Activated CD8-positive, alpha-beta memory T cell treated with anti-CD3 and anti-CD28 coated beads, Interleukin-2, amount 10 ng/mL, durations not matched to agents 7 days and 5 days (primary cell): ENCODE results near the gene CARD10. TPM values are rescaled to one million over a fixed set of nuclear protein-coding genes. Genes with fewer than 3 reads are reported as not detected.

ENCODE experiments used
- ATAC-seq: fragments of 150-1000 bp; cut with Tn5 transposase; one replicate; pipeline ENCODE4 v1.10.0; 2021; ENCODE audit warnings: moderate library complexity
- CTCF ChIA-PET: fragments of 350-600 bp; sonication (Branson Sonifier 250); formaldehyde crosslinking; loops from one replicate; lab custom pipeline; 2021; ENCODE audit warnings: antibody characterized with exemption; lab: Charles Lee
- DNase-seq: peaks from one replicate; pipeline ENCODE4 v3.0.0-alpha.2; 2020
- H3K27ac Mint-ChIP-seq: one replicate; pipeline ENCODE4 v1.8.0; 2021; ENCODE audit warnings: mild to moderate bottlenecking, mixed read lengths
- H3K27me3 Mint-ChIP-seq: one replicate; pipeline ENCODE4 v1.8.0; 2021; ENCODE audit warnings: mixed read lengths
- H3K36me3 Mint-ChIP-seq: one replicate; pipeline ENCODE4 v1.8.0; 2021; ENCODE audit warnings: mild to moderate bottlenecking, mixed read lengths
- H3K4me1 Mint-ChIP-seq: one replicate; pipeline ENCODE4 v1.8.0; 2021; ENCODE audit warnings: mixed read lengths
- H3K4me3 Mint-ChIP-seq: one replicate; pipeline ENCODE4 v1.8.0; 2021; ENCODE audit warnings: mild to moderate bottlenecking, moderate library complexity, mixed read lengths
- H3K9me3 Mint-ChIP-seq: one replicate; pipeline ENCODE4 v1.8.0; 2022; ENCODE audit warnings: low read depth, mixed read lengths
- total RNA-seq, 2 experiments: library from RNA; stranded (reverse); gene quantifications; one replicate each; pipeline ENCODE4 v1.2.3, GENCODE V29; 2021

Gene CARD10
- total RNA-seq, 2 experiments from 2014 or later: 0.16 TPM; not detected in 1

DNA sequence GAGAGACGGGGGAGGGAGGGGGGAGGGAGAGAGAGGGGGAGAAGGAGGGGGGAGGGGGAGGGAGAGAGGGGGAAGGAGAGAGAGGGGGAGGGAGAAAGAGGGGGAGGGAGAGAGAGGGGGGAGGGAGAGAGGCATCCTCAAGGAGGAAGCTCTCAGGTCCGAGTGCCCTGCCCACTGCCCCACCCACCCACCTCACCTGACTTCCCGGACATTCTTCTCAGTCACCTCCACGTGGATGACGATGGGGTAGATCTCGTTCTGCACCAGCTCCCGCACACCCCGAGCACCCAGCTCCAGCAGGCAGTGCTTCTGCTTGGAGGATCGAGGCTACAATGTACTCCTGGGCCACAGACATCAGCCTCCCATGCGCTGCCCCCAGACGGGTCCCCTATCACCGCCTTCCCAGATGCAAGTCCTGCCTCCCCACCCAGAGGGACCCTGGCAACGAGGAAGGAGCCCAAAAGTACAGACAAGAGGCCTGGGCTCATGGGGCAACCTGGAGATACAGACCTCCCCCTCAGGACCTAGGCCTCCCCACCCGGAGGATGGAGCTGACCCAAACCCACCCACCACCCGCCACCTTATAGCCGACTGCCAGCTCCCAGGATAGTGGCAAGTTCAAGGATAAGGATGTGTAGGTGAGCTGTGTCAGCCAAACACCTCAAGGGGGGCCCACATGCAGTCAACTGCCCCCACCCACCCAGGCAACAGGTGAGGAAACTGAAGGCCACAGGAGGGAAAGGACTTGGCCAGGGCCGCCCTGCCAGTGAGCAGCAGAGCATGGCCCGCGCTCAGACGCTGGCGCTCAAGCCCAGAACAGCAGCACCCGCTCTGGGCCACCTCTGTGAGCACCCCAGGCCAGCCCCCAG lies 27.4 kb downstream of the CARD10 start:
- Mint-ChIP-seq H3K36me3 (no peaks in the 10 kb centered on the region), H3K4me1 (peaks cover 26% of the 10 kb centered on the region), H3K9me3 (no peaks in the 10 kb centered on the region), H3K27me3 (no peaks in the 10 kb centered on the region), H3K4me3 (no peak overlapping the region), H3K27ac (no peak overlapping the region)
- DNase-seq (no peak), ATAC-seq (no peak)
- CTCF ChIA-PET: interaction anchor here (0.9 to 4.5 kb wide), 2 partner anchors 20 to 101 kb away, joined by 4 to 28 read pairs; no protein-coding TSS in a partner anchor

DNA sequence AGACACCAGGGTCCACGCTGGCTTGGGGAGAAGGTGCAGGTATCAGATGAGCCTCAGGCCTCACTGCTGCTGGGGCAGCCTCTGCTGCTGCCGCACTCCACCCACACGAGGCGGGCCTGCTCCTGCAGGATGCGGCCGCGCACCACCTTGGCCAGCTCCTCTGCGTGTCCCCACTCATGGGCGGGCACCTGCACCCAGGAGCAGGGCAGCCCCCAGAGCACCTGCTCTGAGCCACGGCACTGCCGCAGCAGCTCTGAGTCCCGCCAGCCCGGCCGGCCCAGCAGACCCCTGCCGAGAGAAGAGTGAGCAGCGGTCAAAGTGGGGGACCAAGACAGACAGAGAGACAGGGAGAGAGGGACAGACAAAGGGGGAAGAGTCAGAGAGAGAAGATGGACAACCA lies 28.1 kb downstream of the CARD10 start:
- ATAC-seq: no peak
- CTCF ChIA-PET: interaction anchor here (4.5 kb wide), 1 partner anchor 19 kb away, joined by 28 read pairs; no protein-coding TSS in a partner anchor
- H3K27me3 Mint-ChIP-seq: no peaks in the 10 kb centered on the region
- no peaks in the 10 kb centered on the region for H3K36me3 Mint-ChIP-seq
- no peak for DNase-seq
- H3K4me3 Mint-ChIP-seq: no peak overlapping the region
- no peak overlapping the region for H3K27ac Mint-ChIP-seq
- peaks cover 31% of the 10 kb centered on the region for H3K4me1 Mint-ChIP-seq
- H3K9me3 Mint-ChIP-seq: no peaks in the 10 kb centered on the region

DNA sequence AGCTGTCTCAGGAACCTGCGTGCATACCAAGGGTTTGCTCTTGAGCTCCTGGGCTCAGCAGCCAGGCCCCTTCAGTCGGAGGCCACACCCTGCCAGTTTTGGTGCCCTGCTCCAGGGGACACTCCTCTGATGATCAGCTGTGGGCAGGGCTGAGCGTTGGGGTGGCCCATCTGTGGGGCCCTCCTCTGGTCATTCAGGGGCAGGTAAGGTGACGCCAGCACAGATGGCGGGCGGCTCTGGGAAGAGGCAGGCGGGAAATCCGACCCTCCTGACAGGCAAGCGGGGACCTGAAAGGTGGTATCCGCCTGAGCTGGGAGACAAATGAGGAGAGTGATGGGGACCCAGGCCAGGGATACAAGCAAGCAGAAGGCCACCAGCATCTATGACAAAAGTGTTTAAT lies 29.2 kb downstream of the CARD10 start:
- Mint-ChIP-seq H3K27ac (no peak overlapping the region), H3K36me3 (peaks cover 2% of the 10 kb centered on the region), H3K9me3 (no peaks in the 10 kb centered on the region), H3K4me1 (peaks cover 31% of the 10 kb centered on the region), H3K27me3 (no peaks in the 10 kb centered on the region), H3K4me3 (no peak overlapping the region)
- CTCF ChIA-PET: interaction anchor here (2.3 kb wide), 1 partner anchor 8 kb away, joined by 11 read pairs; no protein-coding TSS in a partner anchor
- ATAC-seq (no peak), DNase-seq (no peak)

DNA sequence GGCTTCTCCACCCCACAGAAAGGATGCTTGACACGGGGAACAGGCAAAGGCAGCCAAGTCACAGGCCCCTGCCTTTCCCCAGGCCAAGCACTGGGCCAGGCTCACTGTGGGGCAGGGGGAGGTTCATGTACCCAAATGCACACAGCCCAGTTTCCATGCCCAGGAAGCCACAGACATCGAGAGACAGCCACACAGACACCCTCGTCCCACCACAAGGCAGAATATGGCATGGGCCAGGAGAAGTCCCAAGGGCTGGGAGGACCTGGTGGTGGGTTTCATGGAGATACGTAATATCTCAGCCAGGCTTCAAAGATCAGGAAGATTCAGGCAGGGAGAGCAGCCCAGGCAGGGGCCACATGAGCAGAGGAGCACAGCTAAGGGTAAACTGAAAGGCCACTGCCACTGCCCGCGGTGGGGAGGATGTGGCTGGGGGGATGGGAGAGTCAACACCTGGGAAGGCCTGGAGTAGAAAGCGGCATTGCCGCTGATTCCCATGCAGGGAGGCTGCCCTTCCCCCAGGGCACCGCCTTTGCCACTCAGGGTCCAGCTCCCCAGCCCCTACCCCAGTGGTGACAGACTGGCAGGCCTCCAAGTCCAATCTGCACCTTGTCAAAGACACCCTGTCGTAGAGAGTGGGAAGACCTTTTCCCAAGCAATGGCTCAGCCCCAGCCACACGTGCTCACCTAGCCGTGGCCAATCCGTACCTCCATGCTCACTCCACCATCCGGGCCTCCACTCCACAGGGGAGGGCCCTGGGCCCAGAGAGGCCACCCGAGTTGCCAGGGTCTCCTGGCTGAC lies 30.7 kb downstream of the CARD10 start:
- DNase-seq: no peak
- Mint-ChIP-seq H3K27me3 (no peaks in the 10 kb centered on the region), H3K4me3 (no peak overlapping the region), H3K27ac (peak overlapping the region; percentile 61), H3K9me3 (no peaks in the 10 kb centered on the region), H3K4me1 (peaks cover 34% of the 10 kb centered on the region), H3K36me3 (peaks cover 9% of the 10 kb centered on the region)
- CTCF ChIA-PET: interaction anchor here (1.0 to 2.3 kb wide), 2 partner anchors 10 to 16 kb away, joined by 4 to 11 read pairs; no protein-coding TSS in a partner anchor
- ATAC-seq: no peak

DNA sequence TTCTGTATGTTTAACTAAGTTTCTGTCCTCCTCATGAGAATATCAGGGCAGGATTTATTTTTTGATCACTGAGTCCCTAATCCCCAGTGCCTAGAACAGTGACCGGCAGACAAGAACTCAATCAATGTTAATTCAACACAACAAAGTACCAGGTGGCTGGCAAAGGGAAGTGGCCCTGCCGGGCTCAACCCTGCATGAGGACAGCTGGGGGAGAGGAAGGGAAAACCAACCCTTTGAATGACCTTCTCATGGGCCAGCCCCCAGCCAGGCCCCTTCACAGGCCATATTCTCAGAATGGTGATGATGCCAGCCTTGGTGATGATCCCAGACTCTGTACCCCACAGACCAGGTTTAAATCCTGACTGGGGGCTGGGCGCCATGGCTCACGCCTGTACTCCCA lies 31.6 kb downstream of the CARD10 start:
- CTCF ChIA-PET: interaction anchor here (0.6 kb wide), 1 partner anchor 63 kb away, joined by 3 read pairs; no protein-coding TSS in a partner anchor
- H3K27me3 Mint-ChIP-seq: no peaks in the 10 kb centered on the region
- H3K27ac Mint-ChIP-seq: no peak overlapping the region
- peak overlapping the region; percentile 94 for H3K4me3 Mint-ChIP-seq
- no peaks in the 10 kb centered on the region for H3K9me3 Mint-ChIP-seq
- DNase-seq (no peak), ATAC-seq (no peak)
- H3K36me3 Mint-ChIP-seq: peaks cover 18% of the 10 kb centered on the region
- H3K4me1 Mint-ChIP-seq: peaks cover 37% of the 10 kb centered on the region

DNA sequence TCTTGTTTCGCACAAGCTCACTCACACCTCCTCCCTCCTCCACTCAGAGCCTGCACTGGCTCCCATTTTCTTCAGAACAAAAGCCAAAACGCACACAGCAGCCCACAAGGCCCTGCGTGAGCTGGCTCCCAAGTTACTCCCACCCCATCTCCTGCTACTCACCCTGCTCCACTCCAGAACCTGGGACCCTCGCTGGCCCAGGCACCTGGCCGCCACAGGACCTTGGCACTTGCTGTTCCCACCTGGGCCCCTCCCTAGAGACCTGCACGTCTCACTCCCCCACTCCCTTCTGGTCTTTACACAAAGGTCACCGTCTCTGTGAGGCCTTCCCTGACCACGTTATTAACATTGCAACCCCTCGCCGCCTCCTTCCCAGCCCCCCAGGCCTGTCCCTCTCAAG lies 32.1 kb downstream of the CARD10 start:
- no peak for ATAC-seq
- Mint-ChIP-seq H3K4me1 (peaks cover 41% of the 10 kb centered on the region), H3K9me3 (no peaks in the 10 kb centered on the region), H3K27me3 (no peaks in the 10 kb centered on the region), H3K27ac (peak overlapping the region; percentile 3), H3K4me3 (peak overlapping the region; percentile 94), H3K36me3 (peaks cover 22% of the 10 kb centered on the region)
- CTCF ChIA-PET: interaction anchor here (1.1 to 4.2 kb wide), 5 partner anchors 10 to 220 kb away, joined by 3 to 34 read pairs (median 6); no protein-coding TSS in a partner anchor
- no peak for DNase-seq

DNA sequence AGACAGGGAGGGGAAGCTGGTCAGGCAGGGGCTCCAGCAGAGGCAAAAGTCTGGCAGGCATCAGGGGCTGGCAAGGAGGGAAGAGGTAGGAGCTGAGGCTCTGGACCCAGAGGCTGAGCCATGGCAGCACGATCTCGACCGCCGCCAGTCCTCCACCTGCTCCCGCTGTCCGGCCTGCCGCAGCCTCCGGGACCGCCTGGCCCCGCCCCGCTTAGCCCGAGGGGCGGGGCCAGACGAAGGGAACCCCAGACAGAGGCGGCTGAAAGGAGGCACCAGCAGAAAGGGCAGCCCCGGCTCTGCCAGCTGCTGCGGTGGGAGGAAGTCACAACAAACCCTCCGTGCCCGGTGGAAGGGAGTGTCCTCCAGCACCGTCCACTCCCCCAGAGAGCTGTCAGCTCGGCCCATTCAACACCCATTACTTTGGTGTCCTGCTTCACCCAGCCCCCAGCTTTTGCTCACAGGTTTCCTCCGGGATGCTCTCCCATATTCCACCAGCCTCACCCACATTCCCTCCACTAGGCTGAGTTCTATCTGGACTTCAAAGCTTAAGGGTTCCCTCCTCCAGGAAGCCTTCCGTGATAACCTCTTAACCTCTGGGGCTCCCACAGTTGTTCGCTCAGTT lies 32.9 kb downstream of the CARD10 start, which contains the start of gene MFNG:
TSS of gene MFNG (minus strand) at position 161 of the 622 bp plus-strand sequence. CDS start 207 bp downstream, outside the sequence.
- no peaks in the 10 kb centered on the region for H3K9me3 Mint-ChIP-seq
- H3K27ac Mint-ChIP-seq: peak within 1 kb of the TSS; percentile 88
- peaks cover 47% of the 10 kb centered on the region for H3K4me1 Mint-ChIP-seq
- peak within 1 kb of the TSS; percentile 94 for H3K4me3 Mint-ChIP-seq
- no peaks in the 10 kb centered on the region for H3K27me3 Mint-ChIP-seq
- peak; percentile 66 for ATAC-seq
- peaks cover 27% of the 10 kb centered on the region for H3K36me3 Mint-ChIP-seq
- peak; percentile 83 for DNase-seq
- CTCF ChIA-PET: interaction anchor here (0.8 to 4.2 kb wide), 13 partner anchors 10 to 243 kb away, joined by 3 to 34 read pairs (median 4); partner anchors contain the start of gene RAC2

DNA sequence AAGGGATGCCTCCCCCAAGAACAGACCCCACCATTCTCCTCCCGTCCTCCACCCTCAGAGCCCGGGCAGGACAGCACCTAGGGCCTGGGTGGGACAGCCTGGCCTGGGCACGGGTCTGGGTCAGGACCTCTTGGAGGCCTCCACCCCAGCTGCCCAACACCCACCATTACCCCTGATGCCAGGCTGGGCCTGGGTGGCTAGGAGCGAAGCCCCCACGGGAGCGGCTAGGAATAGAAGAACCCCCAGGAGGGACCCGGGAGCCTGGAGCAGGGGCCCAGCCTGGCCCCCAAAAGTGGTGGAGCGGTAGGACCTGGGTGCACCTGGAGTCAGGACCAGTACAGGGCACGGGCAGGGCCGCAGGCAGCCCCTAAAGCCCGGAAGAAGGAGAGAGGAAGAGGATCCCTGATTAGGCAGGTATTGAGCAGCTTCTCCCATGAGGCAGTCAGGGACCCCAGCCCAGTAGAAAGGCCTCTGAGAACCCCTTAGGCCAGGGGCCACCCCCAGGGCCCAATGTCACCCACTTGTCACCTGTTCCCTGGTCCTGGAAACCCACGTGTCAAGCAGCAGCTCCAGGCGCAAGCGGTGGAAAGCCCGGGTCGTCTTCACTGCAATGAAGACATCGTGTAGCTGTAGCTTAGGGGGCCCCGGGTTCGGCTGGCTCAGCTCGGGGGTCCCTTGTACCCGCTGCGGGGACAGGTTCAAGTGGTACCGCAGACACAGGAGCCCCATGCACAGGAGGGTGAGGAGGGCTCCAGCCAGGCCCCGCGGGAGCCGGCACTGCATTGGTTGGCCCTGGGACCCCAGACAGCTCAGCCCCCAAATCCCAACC lies 33.6 kb downstream of the CARD10 start:
- Mint-ChIP-seq H3K9me3 (no peaks in the 10 kb centered on the region), H3K27me3 (no peaks in the 10 kb centered on the region), H3K36me3 (peaks cover 30% of the 10 kb centered on the region), H3K4me1 (peaks cover 52% of the 10 kb centered on the region), H3K4me3 (peak overlapping the region; percentile 94), H3K27ac (peak overlapping the region; percentile 88)
- DNase-seq (peak; percentile 51), ATAC-seq (peak; percentile 6)
- CTCF ChIA-PET: interaction anchor here (0.8 to 4.2 kb wide), 15 partner anchors 9 to 242 kb away, joined by 3 to 34 read pairs (median 4); partner anchors contain the start of gene RAC2

DNA sequence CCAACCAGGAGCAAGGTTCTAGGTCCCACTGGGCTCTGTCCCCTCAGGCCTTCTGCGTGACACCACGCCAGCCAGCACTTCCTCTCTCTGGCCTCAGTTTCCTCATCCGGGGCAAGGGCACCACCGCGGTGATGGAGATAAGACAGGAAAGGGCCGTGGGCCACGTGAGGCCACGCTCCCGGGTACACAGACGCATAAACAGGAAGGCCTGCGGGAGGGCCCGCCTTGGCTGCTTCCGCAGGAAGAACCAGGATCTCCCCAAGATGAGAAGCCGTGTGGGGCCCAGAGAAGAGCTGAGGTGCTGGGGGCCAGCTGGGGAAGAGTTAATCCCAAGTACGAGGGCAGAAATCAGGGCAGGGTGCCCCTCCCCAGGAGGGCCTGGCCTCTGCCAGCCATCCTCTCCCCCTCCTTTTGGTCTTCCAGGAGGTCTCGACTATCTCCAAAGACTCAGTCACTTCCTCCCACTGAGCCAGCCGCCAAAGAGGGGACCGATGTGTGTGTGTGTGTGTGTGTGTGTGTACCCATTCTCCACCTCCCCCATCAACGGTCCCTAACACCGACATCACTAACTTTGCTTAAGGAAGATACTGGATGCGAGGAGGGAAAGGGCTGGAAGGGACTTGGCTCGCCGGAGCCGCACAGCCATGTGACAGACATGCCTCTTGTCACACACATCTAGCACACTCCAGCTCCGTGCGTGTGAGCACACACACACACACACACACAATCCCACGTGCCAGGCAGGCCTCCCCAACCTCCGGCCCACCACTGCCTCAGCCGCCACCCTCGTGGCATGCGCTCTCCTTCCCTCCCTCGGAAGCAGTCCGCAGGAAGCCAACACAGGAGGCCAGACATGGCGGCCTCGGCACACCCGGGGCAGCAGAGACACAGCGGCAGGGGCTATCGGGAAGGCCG lies 34.5 kb downstream of the CARD10 start:
- DNase-seq (peak; percentile 93), ATAC-seq (peak; percentile 70)
- Mint-ChIP-seq H3K27me3 (no peaks in the 10 kb centered on the region), H3K27ac (peak overlapping the region; percentile 88), H3K36me3 (peaks cover 30% of the 10 kb centered on the region), H3K9me3 (no peaks in the 10 kb centered on the region), H3K4me3 (peak overlapping the region; percentile 94), H3K4me1 (peaks cover 52% of the 10 kb centered on the region)
- CTCF ChIA-PET: interaction anchor here (1.1 to 4.2 kb wide), 5 partner anchors 9 to 224 kb away, joined by 3 to 34 read pairs (median 4); no protein-coding TSS in a partner anchor

DNA sequence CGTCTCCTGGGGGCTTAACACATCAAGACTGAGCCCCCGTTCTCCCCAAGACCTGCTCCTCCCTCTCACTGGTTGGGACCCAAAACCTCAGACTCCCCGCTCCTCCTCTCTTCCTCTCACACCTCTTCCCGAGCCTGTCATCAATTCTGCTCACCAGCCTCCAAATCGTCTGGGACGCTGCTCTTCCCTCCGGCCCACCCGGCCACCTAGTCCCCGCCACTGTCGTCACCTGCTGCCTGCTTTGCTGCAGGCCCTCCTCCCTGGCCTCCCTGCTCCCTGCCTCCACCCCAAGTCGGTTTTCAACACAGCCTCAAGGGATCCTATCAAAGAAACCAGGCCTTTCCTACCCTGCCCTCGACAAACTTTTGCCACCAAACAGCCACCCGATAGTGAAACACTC lies 36.2 kb downstream of the CARD10 start:
- Mint-ChIP-seq H3K4me3 (peak overlapping the region; percentile 94), H3K36me3 (peaks cover 32% of the 10 kb centered on the region), H3K27me3 (no peaks in the 10 kb centered on the region), H3K4me1 (peaks cover 42% of the 10 kb centered on the region), H3K9me3 (no peaks in the 10 kb centered on the region), H3K27ac (peak overlapping the region; percentile 88)
- DNase-seq: no peak
- ATAC-seq: no peak
- CTCF ChIA-PET: interaction anchor here (1.4 to 4.2 kb wide), 3 partner anchors 11 to 84 kb away, joined by 4 to 34 read pairs (median 5); no protein-coding TSS in a partner anchor

DNA sequence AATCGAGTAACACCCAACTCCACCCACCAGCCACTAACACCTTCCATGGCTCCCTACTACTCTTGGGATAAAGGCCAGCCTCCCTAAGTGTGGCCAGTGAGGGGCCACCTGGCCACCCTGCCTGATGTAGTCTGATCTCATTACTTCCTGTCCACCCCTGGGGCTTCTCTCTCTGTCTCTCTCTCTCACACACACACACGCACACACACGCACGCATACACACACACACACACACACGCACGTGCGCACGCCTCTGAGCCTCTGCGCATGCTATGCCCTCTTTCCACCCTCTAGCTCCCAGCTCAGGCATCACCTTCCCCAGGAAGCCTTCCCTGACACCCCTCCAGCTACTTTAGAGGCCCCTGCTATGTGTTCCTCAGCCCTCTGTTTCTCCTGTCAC lies 37.0 kb downstream of the CARD10 start:
- CTCF ChIA-PET: interaction anchor here (1.4 to 2.1 kb wide), 2 partner anchors 10 to 85 kb away, joined by 4 to 5 read pairs; no protein-coding TSS in a partner anchor
- H3K4me1 Mint-ChIP-seq: peaks cover 37% of the 10 kb centered on the region
- no peak for ATAC-seq

More for the DNA sequence above, 37.0 kb downstream of the CARD10 start:
- peak overlapping the region; percentile 88 for H3K27ac Mint-ChIP-seq
- no peaks in the 10 kb centered on the region for H3K9me3 Mint-ChIP-seq
- DNase-seq: no peak
- peak overlapping the region; percentile 94 for H3K4me3 Mint-ChIP-seq
- no peaks in the 10 kb centered on the region for H3K27me3 Mint-ChIP-seq
- peaks cover 36% of the 10 kb centered on the region for H3K36me3 Mint-ChIP-seq
